Esophagus muscularis mucosa (tissue), 4 donors: ENCODE data around the gene GNS. TPM values are rescaled to one million over a fixed set of nuclear protein-coding genes. Genes with fewer than 3 reads are reported as not detected.

ENCODE experiments used
- DNase-seq: peaks from one replicate; pipeline ENCODE4 v3.0.0-alpha.2; 2017; ENCODE audit errors: extremely low spot score
- H3K27ac ChIP-seq, 4 donors: fragments of 200-600 bp; sonication (generic); replicated peaks in 1 of 4; 1 replicate in 3 of 4; 2 replicates in 1 of 4; pipeline ENCODE4 v1.5.1; 2016 to 2019; ENCODE audit warnings: mild to moderate bottlenecking in 1 of 4
- H3K27me3 ChIP-seq, 4 donors: fragments of 200-600 bp; sonication (generic); one replicate each; pipeline versions ENCODE4 v1.5.1 to v1.6.0; 2016 to 2019
- H3K36me3 ChIP-seq, 4 donors: fragments of 200-600 bp; sonication (generic); one replicate each; pipeline ENCODE4 v1.5.1; 2016 to 2019
- H3K4me1 ChIP-seq, 4 donors: fragments of 200-600 bp; sonication (generic); one replicate each; pipeline ENCODE4 v1.5.1; 2016 to 2019
- H3K4me3 ChIP-seq, 4 donors: fragments of 200-600 bp; sonication (generic); 1 replicate in 2 of 4; 2 replicates in 2 of 4; pipeline ENCODE4 v1.5.1; 2016 to 2019; ENCODE audit warnings: mild to moderate bottlenecking in 4 of 4, moderate library complexity in 1 of 4
- H3K9me3 ChIP-seq, 4 donors: fragments of 200-600 bp; sonication (generic); 1 replicate in 3 of 4; 2 replicates in 1 of 4; pipeline ENCODE4 v1.5.1; 2016 to 2019
- EP300 ChIP-seq: sonication (generic); formaldehyde crosslinking; IDR thresholded peaks from one replicate; pipeline ENCODE4 v1.6.1; 2017; ENCODE audit warnings: antibody characterized with exemption
- POLR2A ChIP-seq: fragments of 450-650 bp; IDR thresholded peaks from one replicate; pipeline ENCODE4 v1.6.1; 2017; ENCODE audit warnings: antibody characterized with exemption, moderate library complexity, mild to moderate bottlenecking, low read depth
- POLR2AphosphoS5 ChIP-seq, 2 donors: sonication (generic); formaldehyde crosslinking; IDR thresholded peaks; one replicate each; pipeline ENCODE4 v1.6.1; 2017; ENCODE audit warnings: antibody characterized with exemption in 2 of 2
- WGBS: methylation state at CpG from one replicate; pipeline ENCODE4 v1.1.5; 2018; 5-methylcytosine and 5-hydroxymethylcytosine counted together
- intact Hi-C: fragments of 100-400 bp; cut with DNase I; formaldehyde crosslinking; loops from one replicate; pipeline ENCODE4 v1.15.1; 2023
- total RNA-seq, 4 donors: library from RNA; depleted of rRNA; stranded (reverse); fragments of >200 nt; gene quantifications; one replicate each; pipeline versions ENCODE4 v1.1.0 to v1.2.1, GENCODE V29; 2016
- TF ChIP-seq, protein P1 (sequence below), 3 experiments: fragments of 200-600 bp in 2 of 3; fragments of 450-650 bp in 1 of 3; sonication (generic) in 2 of 3; IDR thresholded peaks; one replicate each; pipeline ENCODE4 v1.5.1; 2017 to 2019; ENCODE audit warnings: antibody characterized with exemption in 3 of 3, mild to moderate bottlenecking in 2 of 3, moderate library complexity in 1 of 3

The GNS gene
- total RNA-seq, 4 donors from 2014 or later = 71.0 to 92.9 (median 89.9) TPM

- 56% methylated on average over 5 of the region's 5 CpGs for WGBS
- intact Hi-C loops = no loop called here
- no peak for TF ChIP-seq POLR2AphosphoS5 (IDR thresholded peaks at IDR 0.05)
- TF ChIP-seq, protein P1, sequence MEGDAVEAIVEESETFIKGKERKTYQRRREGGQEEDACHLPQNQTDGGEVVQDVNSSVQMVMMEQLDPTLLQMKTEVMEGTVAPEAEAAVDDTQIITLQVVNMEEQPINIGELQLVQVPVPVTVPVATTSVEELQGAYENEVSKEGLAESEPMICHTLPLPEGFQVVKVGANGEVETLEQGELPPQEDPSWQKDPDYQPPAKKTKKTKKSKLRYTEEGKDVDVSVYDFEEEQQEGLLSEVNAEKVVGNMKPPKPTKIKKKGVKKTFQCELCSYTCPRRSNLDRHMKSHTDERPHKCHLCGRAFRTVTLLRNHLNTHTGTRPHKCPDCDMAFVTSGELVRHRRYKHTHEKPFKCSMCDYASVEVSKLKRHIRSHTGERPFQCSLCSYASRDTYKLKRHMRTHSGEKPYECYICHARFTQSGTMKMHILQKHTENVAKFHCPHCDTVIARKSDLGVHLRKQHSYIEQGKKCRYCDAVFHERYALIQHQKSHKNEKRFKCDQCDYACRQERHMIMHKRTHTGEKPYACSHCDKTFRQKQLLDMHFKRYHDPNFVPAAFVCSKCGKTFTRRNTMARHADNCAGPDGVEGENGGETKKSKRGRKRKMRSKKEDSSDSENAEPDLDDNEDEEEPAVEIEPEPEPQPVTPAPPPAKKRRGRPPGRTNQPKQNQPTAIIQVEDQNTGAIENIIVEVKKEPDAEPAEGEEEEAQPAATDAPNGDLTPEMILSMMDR (IDR thresholded peaks at IDR 0.05) = peak; percentile 55 to 69 (median 63)
- no peak for TF ChIP-seq EP300
- TF ChIP-seq POLR2A = no peak
- no peaks in the 10 kb centered on the region for H3K4me1 ChIP-seq
- no peaks in the 10 kb centered on the region for H3K36me3 ChIP-seq
- DNase-seq = no peak
- H3K4me3 ChIP-seq = no peak overlapping the region
- H3K27me3 ChIP-seq = peaks cover 0 to 7% (median 0%) of the 10 kb centered on the region in 4 donors
- H3K9me3 ChIP-seq = no peaks in the 10 kb centered on the region
- H3K27ac ChIP-seq = no peak overlapping the region
Observed at GRCh38 chr12:64796205-64796845, 37.1 kb upstream of the GNS start.

- DNase-seq = no peak
- TF ChIP-seq EP300 (no peak), POLR2A (no peak), POLR2AphosphoS5 (IDR thresholded peaks at IDR 0.05) (no peak)
- TF ChIP-seq, protein P1 (IDR thresholded peaks at IDR 0.05) = no peak
- H3K4me1 ChIP-seq = no peaks in the 10 kb centered on the region
- H3K9me3 ChIP-seq = no peaks in the 10 kb centered on the region
- H3K27ac ChIP-seq = no peak overlapping the region
- intact Hi-C loops = no loop called here
- H3K27me3 ChIP-seq = no peaks in the 10 kb centered on the region
- 68% methylated on average over 3 of the region's 3 CpGs for WGBS
- no peaks in the 10 kb centered on the region for H3K36me3 ChIP-seq
- H3K4me3 ChIP-seq = no peak overlapping the region
Observed at GRCh38 chr12:64794305-64794704, 35.1 kb upstream of the GNS start.

- intact Hi-C loops = no loop called here
- no peak for TF ChIP-seq POLR2A
- TF ChIP-seq, protein P1 (IDR thresholded peaks at IDR 0.05) = no peak
- TF ChIP-seq EP300 = no peak
- no peak for TF ChIP-seq POLR2AphosphoS5 (IDR thresholded peaks at IDR 0.05)
Observed at GRCh38 chr12:64793610-64794009, 34.4 kb upstream of the GNS start.

GRCh38 chr12:64792128-64792527 is 32.9 kb upstream of the GNS start:
- Histone ChIP-seq H3K27me3 (peaks cover 0 to 3% (median 0%) of the 10 kb centered on the region in 4 donors), H3K9me3 (no peaks in the 10 kb centered on the region), H3K36me3 (no peaks in the 10 kb centered on the region), H3K4me1 (no peaks in the 10 kb centered on the region), H3K4me3 (no peak overlapping the region), H3K27ac (no peak overlapping the region)
- intact Hi-C loops = no loop called here
- 83% methylated on average over 1 of the region's 1 CpG for WGBS
- TF ChIP-seq POLR2AphosphoS5 (IDR thresholded peaks at IDR 0.05) = no peak
- TF ChIP-seq, protein P1 (IDR thresholded peaks at IDR 0.05) = no peak
- TF ChIP-seq EP300 = no peak
- no peak for DNase-seq

More at GRCh38 chr12:64793610-64794009, 34.4 kb upstream of the GNS start:
- no peaks in the 10 kb centered on the region for H3K27me3 ChIP-seq
- H3K4me3 ChIP-seq = no peak overlapping the region
- no peaks in the 10 kb centered on the region for H3K36me3 ChIP-seq
- no peak overlapping the region for H3K27ac ChIP-seq
- no peaks in the 10 kb centered on the region for H3K4me1 ChIP-seq
- 74% methylated on average over 3 of the region's 3 CpGs for WGBS
- H3K9me3 ChIP-seq = no peaks in the 10 kb centered on the region
- no peak for DNase-seq

DNA sequence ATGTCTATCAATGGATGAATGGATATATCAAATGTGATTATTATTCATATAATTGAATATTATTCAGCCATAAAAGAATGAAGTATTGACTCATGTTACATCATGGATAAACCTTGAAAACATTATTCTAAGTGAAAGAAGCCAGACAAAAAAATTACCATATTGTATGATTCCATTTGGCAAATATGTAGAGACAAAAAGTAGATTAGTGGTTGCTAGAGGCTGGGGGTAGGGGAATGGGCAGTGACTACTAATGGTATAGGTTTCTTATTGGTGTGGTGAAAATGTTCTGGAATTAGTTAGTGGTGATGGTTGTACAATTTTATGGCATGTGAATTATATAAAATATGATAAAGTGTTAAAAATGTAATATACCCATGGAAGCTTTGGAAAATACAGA is 31.8 kb upstream of the GNS start:
- peaks cover 0 to 13% (median 3%) of the 10 kb centered on the region in 4 donors for H3K27me3 ChIP-seq
- H3K4me3 ChIP-seq = no peak overlapping the region
- TF ChIP-seq, protein P1 (IDR thresholded peaks at IDR 0.05) = no peak
- TF ChIP-seq POLR2AphosphoS5 (IDR thresholded peaks at IDR 0.05) (no peak), POLR2A (no peak), EP300 (no peak)
- H3K4me1 ChIP-seq = no peaks in the 10 kb centered on the region
- H3K9me3 ChIP-seq = no peaks in the 10 kb centered on the region
- no peak for DNase-seq
- intact Hi-C loops = no loop called here
- H3K27ac ChIP-seq = no peak overlapping the region
- H3K36me3 ChIP-seq = no peaks in the 10 kb centered on the region
